HG03066 (cell line): ENCODE data around the gene VSIR.

Experiments used
- ATAC-seq: cut with Tn5 transposase; IDR thresholded peaks from one replicate; pipeline ENCODE4 v1.9.1; 2021; ENCODE audit warnings: low read depth; ENCODE audit not compliant: unreplicated experiment

VSIR gene

DNA sequence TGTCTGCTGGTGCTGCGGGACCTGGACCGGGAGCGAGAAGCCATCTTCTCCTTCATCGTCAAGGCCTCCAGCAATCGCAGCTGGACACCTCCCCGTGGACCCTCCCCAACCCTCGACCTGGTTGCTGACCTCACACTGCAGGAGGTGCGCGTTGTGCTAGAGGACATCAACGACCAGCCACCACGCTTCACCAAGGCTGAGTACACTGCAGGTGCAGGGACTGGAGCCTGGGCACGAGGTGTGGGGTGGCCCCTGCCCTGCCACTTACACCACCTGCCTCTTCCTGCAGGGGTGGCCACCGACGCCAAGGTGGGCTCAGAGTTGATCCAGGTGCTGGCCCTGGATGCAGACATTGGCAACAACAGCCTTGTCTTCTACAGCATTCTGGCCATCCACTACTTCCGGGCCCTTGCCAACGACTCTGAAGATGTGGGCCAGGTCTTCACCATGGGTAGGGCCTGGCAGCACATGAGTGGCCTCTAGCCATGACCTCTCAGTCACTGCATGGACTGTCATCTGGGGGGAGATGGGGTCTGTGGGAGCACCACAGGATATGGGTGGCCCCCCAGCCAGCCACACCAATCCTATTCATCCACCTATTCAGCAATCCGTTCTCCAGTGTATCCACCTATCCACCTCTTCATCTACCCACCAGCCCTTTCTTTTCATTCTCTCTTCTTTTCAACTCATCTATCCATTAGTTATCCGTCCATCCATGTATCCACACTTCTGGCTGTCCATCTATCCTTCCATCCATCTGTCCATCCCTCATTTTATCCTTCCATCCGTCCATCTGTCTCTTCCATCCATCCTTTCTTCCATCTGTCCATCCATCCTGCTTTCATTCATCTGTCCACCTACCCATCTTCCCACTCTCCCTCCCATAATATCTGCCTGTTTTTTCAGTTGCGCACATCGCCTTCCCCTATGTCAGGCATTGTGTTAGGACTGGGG lies 34.5 kb upstream of the VSIR start:
- no peak for ATAC-seq

DNA sequence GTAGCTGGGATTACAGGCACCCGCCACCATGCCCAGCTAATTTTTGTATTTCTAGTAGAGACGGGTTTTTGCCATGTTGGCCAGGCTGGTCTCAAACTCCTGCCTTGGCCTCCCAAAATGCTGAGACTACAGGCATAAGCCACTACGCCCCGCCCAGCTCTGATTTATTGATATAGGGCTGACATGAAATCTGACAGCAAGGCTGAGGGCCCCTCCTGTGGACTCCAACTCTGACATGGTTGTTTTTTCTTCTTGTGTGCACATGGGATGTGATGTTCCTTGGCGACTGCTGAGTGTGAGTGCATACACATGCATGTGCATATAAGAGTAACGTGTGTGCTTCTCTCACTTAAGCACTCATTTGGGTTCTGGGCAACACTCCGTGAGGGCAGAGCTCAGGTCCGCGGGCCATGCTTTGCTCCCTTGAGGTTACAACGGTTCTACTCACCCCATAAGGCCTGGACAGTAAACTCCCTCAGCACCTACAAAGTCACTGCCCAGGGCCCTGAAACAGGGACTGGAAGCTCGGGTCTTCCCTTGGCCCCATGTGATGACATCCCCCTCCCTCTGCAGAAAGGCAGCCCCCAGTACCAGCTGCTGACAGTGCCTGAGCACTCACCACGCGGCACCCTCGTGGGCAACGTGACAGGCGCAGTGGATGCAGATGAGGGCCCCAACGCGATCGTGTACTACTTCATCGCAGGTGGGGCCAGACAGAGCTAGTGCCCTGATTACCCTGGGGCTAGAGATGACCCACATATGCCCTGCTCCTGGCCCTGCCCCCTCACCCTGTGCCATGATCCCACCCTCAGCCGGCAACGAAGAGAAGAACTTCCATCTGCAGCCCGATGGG lies 33.6 kb upstream of the VSIR start:
- ATAC-seq, result no peak

DNA sequence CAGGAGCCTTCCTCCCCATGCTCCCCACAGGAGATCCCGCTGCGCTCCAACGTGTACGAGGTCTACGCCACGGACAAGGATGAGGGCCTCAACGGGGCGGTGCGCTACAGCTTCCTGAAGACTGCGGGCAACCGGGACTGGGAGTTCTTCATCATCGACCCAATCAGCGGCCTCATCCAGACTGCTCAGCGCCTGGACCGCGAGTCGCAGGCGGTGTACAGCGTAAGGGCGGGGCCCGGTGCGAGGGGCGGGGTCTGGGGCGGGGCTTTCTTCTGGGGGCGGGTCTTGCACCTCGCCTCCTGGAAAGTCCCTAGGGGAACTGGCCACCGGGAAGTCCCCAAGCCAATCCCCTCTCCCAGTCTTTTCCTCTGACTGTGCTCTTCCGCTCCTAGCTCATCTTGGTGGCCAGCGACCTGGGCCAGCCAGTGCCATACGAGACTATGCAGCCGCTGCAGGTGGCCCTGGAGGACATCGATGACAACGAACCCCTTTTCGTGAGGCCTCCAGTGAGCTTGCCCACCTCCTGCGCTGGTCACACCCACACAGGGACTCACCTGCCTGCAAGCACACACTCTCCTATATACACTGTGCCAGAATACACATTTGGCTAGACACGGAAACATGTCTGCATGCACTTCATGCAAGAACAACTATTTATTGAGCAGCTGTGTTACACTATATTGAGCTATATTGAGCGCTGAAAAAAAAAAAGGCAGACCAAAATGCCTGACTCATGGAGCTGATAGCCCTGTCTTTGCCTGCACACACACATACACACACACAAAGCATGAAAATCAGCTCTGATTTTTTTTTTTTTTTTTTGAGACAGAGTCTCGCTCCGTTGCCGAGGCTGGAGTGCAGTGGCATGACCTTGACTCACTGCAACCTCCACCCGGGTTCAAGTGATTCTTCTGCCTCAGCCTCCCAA lies 32.7 kb upstream of the VSIR start:
- ATAC-seq, result no peak

DNA sequence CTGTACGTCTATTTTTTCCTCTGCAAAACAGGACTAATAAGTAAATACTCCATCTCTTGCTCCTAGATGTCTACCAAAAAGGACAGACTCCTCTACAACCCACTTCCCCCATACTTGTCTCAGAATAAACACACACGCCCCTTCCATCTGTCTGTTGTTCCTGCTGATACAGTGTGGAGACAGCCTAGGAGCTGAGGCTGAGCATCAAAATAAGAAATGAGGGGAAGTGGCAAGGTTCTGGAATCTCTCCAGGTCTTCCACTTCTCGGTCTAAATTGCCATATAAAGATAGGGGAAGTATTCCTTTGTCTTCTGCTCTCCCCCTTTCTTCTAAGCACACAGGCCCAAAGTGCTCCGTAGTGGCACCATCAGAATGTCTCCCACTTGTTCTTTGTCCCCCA lies 30.8 kb upstream of the VSIR start:
- ATAC-seq, result no peak

DNA sequence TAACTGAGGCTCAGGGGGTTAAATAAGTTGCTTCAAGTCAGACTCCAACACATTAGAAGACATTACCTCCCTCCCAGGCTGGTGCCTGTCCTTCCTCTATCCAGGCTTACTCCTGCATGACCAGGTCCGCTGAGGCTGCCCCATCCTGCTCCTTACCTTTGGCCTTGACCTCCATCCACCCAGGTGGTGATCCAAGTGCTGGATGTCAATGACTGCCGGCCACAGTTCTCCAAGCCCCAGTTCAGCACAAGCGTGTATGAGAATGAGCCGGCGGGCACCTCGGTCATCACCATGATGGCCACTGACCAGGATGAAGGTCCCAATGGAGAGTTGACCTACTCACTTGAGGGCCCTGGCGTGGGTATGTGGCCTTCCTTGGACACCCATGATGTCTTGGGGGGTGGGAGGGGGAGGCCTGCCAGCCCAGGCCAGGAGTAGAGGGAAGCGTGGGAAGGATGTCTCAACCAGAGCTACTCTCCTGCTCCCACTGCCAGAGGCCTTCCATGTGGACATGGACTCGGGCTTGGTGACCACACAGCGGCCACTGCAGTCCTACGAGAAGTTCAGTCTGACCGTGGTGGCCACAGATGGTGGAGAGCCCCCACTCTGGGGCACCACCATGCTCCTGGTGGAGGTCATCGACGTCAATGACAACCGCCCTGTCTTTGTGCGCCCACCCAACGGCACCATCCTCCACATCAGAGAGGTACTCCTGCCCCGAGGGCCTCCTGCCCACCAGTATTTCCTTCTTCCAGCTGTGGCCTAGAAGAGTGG lies 29.6 kb upstream of the VSIR start:
- no peak for ATAC-seq

DNA sequence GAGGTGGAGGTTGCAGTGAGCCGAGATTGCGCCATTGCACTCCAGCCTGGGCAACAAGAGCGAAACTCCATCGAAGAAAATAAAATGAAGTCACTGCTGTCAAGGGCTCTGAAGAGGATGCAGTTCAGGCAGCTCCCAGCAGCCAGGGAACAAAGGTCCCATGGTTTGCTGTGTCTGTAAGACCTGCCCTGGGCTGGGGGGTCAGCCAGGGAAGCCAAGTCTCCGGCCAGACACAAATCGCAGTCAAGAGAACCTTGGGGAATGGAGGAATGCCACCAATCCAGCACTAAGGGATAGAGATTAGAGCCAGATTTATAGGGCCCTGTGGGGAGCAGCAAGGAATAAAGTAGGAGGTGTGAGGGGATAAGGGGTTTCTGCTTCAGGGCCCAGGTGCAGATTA lies 28.9 kb upstream of the VSIR start:
- no peak for ATAC-seq

DNA sequence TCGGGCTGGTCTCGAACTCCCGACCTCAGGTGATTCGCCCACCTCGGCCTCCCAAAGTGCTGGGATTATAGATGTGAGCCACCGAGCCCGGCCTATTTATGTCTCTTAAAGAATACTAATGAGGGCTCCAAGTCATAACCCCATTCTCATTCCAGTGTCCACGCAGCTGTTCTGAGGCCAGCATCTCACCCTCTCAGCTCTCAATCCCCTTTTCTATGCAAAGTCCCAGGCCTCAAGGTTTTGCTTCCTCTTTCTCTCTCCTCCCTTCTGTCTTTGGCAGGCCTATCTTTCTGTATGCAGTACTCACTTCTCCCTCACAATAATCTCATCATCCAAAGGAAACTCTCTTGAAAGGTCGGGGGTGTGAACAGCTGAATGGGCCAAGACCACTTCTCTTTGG lies 28.0 kb upstream of the VSIR start:
- peak; percentile 93 for ATAC-seq

DNA sequence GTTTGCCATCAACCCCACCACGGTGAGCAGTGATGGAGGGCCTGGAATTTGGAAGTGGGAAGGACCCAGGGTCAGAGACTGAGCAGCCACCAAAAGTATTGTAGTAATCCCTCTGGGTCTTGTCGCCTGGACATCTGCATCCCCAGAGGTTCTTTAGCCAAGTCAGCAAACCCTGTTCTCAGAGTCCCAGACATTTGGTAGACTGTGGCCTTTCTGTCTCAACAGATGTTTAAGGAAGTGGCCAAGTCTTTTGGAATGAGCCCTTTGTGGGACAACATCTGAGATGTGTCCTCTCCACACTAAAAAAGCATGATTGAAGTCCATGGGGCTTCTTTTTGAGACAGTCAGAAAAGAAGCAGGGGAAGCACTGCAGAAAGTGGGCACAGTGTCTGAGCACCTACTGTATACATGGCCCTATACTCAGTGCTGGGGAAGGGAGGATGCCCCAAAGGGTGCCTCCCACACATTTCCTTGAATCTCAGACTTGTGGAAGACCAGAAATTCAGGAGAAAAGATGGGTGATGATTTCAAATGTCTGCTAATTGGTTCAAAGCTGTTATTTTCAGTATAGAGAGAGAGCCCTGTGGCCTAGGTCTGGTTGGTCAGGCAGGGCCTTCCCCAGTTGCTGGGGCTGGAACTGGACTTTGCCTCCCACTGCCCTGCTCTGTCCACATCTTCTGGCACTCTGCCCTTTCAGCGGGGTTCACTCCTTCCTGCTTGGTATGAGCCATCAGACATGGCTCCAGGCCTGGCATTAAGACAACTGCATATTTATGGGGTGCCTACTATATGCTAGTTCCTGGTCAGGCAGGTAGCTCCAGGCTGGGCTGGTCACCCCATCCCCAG lies 26.5 kb upstream of the VSIR start:
- ATAC-seq, result no peak

DNA sequence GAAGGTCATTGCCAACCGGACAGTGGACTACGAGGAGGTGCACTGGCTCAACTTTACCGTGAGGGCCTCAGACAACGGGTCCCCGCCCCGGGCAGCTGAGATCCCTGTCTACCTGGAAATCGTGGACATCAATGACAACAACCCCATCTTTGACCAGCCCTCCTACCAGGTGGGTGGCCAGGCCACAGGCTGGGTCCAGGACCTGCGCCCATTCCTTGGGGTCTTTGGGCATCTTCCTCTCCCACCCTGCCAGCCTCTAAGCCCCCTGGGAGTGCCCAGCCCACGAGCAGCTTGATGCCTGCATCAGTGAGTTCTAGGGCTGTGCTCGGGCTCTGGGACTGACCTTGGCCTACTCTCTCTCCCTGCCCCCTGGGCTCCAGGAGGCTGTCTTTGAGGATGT lies 25.8 kb upstream of the VSIR start:
- ATAC-seq, result no peak

DNA sequence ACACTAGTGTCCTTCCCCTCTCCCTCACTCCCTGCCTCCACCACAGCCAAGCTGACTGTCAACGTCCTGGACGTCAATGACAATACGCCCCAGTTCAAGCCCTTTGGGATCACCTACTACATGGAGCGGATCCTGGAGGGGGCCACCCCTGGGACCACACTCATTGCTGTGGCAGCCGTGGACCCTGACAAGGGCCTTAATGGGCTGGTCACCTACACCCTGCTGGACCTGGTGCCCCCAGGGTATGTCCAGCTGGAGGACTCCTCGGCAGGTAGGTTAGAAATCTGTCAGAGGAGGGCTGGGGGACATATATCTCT lies 24.9 kb upstream of the VSIR start:
- no peak for ATAC-seq

DNA sequence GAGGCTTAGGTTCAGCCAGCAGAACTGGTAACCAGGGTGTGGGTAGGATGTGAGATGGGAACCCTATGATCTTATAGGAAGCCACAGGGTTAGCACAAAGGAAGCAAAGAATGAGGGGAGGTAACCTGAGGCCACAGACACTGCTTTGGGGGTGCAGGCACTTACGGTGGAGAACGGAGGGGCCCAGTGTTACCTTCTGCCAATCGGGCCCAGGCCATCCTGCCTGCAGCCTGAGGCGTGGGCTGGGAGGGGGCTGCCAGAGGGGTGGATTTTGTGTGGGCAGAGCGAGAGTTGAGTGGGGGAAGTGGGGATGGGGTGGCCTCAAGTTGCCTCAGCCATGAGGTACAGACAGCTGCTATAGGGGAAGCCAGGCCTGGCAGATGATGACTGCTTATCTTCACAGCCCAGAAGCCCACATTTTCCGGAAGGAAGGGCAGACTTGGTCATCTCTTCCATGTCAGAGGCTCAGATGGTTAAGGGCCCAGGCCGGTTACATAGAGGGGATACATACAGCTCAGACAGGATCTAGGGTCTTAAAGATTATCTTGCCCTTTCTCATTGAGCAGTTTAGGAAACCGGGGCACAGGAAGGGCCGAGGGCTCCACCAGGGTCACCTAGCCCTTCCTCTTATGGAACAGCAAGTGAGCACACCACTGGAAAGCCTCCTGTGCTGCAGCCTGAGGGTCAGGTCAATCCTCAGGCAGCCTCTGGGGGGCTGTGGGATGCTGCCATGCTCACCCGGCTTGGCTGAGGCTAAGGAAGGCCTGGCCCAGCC lies 24.4 kb upstream of the VSIR start:
- ATAC-seq, result no peak

DNA sequence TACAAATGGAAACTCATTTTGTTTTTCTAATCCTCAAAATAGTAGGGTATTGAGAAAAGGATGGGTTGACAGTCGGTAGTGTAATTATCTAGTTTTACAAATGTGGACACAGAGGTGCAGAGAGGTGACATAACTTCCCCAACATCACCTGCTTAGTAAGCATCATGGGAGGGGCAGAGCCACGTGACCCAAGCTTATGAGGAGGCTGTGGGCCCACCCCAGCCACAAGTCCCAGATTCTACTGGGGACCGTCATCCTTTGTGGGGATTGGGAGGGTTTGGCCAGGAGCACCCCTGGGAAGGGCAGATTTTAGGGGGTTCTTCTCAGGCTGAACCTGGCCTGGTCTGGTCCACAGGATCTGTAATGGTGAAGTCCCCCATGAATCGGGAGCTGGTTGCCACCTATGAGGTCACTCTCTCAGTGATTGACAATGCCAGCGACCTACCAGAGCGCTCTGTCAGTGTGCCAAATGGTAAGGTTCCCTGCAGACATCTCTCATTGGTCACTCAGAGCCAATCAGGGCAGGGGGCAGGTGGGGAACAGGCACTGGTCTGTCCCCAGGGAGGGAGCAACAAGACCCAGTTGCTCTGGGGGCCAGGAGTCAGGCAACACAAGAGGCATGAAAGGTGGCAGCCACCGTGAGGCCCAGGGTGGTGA lies 23.6 kb upstream of the VSIR start:
- ATAC-seq, result no peak

DNA sequence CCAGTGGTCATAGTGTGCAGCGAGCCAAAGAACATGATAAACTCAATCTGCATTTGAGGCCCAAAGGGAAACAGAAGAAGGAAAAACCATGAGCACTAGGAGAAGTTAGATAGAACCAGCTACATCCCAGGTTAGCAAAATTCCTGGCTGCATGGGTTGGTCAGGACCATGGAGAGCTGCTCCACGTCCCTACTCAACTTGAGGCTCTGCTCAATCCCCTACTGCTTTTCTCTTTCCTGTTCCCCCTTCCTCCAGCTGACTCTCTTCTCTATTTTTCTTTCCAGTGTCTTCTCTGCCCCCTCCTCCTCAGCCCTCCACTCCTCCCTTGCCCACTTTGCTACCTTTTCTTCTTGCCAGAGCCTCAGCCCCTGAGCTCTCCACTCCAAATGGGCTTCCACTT lies 21.9 kb upstream of the VSIR start:
- no peak for ATAC-seq

DNA sequence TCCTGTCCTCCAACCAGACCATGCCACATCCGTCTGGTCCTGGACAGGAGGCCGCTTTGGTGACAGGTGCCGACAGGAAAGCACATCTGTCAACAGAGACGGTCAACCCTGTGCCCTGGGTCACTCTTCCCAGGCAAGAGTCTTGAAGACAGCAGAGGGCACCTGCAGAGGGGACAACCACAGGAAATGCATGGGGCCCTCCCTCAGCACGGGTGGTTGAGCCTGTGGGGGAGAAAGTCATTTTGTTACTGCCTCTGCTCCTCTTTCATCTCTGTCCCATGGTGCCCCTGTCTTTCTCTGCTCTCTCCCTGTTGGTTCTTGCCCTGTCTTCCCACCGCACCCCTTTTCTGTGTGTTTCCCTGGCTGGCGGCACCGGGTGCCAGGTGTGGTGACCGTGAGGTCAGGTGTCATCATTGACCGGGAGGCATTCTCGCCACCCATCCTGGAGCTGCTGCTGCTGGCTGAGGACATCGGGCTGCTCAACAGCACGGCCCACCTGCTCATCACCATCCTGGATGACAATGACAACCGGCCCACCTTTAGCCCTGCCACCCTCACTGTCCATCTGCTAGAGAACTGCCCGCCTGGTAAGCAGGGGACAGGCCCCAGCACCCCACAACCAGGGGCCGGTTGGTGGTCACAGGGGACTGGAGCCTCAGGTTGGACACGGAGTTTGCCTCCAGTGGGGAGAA lies 17.6 kb upstream of the VSIR start:
- ATAC-seq, result no peak

DNA sequence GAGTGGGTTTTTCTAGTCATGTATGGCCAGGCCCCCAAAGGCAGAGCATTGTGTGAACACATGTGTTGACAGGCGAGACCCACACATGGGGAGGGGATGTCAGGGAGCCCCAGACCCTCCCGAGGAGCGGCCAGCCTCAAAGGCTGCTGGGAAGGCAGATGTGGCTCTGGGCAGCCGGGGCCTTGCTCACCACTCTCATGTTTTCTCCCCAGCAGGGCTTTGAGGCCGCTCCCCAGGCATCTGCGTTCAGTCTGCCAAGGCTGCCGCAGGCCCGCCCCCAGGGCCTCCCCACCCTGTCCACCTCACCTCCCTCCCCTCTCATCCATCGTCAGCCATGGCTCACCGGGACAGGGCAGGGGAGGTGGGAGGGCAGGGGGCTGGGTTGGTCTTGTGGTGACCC lies 16.6 kb upstream of the VSIR start:
- no peak for ATAC-seq

DNA sequence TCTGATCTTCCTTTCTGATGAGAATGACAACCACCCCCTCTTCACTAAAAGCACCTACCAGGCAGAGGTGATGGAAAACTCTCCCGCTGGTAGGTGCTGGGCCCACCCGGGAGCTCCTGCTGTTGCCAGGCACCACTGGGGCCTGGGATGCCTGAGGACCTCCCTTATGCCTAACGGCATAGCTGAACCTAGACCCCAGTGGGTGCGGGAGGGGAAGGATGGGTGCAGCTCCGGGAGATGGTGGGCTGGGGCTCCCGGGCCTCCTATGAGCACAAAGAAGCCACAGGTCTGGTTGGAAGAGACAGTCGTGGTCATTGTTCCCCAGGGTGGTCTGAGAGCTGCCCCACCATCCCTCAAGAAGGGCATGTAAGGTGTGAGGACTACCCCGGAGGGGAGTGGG lies 15.6 kb upstream of the VSIR start:
- no peak for ATAC-seq

DNA sequence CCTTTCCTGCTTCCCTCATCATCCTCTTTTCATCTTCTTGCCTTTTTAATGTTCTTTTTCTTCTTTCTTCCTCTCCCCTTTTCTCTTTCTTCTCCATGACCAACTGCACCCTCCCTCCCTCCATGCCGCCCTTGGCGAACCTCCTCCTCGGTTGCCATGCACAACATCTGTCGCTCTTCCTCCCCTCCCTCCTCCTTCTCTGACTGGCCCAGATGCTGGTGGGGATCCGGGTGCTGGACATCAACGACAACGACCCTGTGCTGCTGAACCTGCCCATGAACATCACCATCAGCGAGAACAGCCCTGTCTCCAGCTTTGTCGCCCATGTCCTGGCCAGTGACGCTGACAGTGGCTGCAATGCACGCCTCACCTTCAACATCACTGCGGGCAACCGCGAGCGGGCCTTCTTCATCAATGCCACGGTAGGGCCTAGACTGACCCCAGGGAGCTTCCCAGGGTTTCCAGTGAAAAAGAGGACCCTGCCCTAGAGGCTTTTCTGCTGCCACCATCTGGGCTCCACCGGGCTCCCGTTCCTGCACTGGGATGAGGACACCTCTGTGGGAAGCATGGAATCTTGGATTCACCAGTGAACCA lies 11.5 kb upstream of the VSIR start:
- no peak for ATAC-seq
